HG03575 (cell line): ENCODE results near the gene SORBS2.

Source experiments
- ATAC-seq: cut with Tn5 transposase; IDR thresholded peaks from one replicate; pipeline ENCODE4 v1.9.1; 2021; ENCODE audit not compliant: unreplicated experiment, insufficient number of reproducible peaks, low FRiP score; ENCODE audit errors: extremely low read depth

The SORBS2 gene

GRCh38 chr4:185700630-185701029, 111.4 kb downstream of the SORBS2 start:
- no peak for ATAC-seq

DNA sequence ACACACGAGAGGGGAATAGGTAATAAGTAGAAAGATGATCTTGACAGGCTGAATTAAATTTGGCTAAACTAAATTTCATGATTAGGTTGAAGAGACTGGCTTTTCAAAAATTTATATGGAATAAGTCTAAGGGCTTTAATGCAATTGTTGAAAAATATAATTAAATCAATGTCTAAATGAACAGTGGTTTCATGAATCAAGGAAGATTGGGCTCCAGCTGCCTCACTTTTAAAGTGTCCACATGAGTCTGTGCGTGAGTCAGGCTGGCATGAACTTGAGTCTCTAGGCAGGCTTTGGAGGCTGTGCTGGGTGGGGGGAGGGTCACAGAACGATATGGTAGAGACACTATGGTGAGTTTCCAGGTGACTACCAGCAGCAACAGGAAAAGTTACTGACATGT, 111.9 kb downstream of the SORBS2 start:
- ATAC-seq, result no peak

DNA sequence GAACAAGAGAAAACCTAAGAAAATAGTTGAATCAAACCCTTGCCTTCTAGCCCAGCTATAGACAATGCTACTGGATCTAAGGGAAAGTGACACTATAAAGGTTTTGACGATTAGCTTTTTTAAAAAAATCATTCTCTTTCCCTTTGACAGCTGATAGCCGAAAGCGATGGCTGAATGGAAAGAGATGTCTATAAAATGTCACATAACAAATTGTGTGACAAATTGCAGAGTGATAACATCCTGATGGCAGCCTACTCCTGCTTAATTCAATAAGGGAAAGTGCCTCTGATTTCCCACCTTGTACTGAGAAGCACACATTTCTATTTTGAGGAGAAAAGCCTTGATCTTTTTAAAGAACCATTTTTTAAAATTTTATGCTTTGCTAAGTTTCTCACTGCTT, 114.5 kb downstream of the SORBS2 start:
- no peak for ATAC-seq

GRCh38 chr4:185695743-185696142, 116.3 kb downstream of the SORBS2 start:
- ATAC-seq, result no peak

DNA sequence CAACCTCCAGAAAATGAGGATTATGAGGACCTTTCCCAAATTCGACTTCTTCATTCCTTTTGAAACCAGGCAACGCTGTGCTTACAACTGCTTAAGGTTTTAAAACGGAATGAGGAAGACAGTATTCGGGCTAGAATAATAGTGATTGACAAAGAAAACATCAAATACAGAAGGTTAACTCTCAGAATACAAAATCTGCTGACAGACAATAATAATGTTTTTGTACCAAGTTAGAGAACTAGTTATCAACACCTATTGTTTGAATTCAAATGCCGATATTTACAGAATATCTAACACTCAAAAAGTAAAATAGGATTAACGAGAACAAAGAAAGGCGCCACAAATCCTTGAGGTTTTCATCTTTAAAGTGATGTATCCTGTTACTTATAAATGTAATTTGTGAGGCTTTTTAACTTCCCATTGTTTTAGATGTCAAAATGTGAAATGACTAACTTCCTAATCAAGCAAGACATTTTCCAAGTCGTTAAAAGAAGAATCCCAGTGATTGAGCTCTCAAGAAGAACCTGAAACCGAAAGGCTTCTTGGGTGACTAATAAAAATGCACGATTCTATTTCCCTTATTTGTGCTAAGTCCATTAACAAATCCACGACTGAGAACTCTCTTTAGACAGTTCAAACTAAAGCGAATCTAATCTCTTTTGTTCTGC, 118.3 kb downstream of the SORBS2 start:
- no peak for ATAC-seq

GRCh38 chr4:185689407-185689806, 122.6 kb downstream of the SORBS2 start:
- no peak for ATAC-seq

DNA sequence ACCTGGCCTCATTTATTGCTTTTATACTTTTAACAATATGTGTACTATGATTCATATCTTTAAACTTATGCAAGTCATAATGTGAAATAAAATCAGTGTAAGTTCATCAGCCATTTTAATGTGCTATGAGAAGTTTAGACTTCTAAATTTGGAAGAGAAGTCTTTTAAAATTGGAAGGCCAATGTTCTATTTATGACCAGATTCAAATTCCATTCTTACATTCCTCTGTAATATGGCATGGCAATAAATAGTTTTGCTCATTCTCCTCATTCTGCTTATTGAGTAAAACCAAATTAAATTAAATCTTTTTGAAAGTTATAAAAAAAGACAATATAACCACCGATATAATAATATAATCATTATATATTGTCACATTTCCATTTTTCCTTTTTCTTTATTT, 126.2 kb downstream of the SORBS2 start:
- ATAC-seq, result no peak

DNA sequence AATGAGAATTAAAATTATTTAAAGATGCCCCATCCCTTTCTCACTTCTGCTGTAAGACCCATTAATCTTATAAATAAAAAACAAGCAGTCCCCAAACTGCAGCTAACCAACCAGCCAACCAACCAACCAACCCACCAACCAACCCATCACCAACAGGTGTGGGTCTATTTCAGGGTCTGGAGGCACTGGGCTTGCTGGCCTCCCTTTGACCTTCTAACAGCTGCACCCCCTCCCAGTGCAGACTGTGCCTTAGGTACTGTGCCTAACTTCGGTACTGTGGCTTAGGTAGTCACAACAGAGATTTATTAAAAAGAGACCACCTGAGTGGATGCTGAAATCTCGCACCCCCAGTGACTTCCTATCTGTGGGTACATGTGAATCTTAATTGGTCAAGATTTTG, 128.1 kb downstream of the SORBS2 start:
- no peak for ATAC-seq

GRCh38 chr4:185683222-185683621, 128.8 kb downstream of the SORBS2 start:
- no peak for ATAC-seq

GRCh38 chr4:185682236-185682635, 129.8 kb downstream of the SORBS2 start:
- no peak for ATAC-seq

- ATAC-seq, result no peak
Observed at GRCh38 chr4:185681604-185682003, 130.4 kb downstream of the SORBS2 start.

DNA sequence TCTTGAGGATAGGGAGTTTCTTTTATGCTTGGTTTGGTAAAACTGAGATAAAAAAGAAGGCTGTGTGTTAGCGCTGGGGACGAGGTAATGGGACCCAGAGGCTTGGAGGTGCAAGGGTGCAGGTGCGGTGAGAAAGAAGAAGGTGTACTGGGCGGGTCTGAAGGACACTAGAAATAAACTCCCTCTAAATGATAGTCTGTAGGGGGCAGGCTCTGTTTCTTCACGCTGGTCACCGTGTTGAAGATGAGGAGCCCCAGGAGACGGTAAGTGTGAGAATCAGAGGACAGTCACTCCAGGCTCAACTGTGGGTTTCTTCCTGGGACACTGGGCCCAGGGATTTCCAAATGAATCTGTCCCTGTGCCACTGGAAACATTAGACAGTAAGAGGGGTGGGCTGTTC, 131.4 kb downstream of the SORBS2 start:
- no peak for ATAC-seq

GRCh38 chr4:185679523-185679922, 132.5 kb downstream of the SORBS2 start:
- ATAC-seq, result no peak

DNA sequence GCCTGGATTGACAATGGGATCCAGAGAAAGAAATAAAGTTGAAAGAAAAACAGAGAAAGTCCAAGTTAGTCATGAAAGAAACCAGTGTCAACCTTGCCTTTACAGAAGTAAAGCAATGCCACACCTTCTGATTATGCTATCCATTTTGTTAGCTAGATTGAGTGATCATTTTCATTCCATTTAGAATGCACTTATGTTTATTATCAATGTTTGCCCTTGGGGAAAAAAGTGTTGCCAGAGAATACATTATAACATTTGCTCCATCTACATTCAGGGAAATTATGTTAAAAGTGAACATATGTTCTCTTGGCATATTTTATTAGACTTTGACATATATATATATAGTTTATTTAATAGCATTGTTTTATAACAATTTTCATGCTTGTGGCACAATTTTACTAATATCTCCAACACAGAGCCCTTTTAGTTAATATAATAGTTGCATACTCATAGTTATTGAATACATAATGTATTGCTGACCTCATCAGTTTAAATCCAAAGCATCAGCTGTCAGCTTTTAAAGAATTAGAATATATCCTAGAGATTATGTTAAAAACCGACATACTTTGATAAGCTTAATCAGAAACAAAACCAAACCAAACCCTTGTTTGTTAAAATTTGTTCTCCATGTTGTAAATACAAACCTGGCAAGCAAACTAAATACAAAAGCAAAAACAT, 134.2 kb downstream of the SORBS2 start:
- no peak for ATAC-seq

DNA sequence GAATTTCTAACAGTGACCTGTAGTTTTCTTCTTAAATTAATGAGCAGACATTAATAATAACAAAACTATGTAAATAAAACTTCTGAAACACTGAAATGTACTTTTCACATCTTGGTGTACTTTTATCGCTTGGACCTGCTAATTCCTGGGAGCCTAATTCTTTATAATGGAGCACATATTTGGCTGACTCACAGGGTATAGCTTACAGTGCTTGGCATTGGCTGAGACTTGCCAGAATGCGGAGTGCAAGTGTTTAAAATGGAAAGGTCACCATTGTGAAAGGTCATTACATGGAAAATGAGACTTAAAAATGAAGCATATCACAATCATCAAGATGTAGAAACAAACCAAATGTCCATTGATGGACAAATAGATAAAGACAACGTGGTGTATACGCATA, 139.4 kb downstream of the SORBS2 start:
- no peak for ATAC-seq

- ATAC-seq, result no peak
Observed at GRCh38 chr4:185672151-185672550, 139.8 kb downstream of the SORBS2 start.

DNA sequence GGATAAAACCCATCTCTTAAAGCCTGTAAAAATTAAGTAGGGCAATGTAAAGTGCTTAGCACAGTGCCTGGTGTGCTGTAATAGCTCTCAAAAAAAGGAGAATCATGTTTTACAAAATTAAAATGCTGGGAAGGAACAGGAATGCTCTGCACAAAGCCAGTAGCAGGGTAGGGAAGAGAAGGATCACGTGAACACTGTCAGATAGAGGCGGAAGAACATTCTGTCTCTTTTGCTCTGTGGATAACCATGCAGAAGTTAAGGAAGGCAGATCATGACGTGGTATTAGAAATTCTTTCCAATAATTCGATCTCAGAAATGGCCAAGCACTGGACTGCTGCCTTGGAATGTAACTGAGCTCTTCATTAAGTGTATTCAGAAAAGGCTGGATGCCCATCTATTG, 140.5 kb downstream of the SORBS2 start:
- ATAC-seq, result no peak

- no peak for ATAC-seq
Observed at GRCh38 chr4:185671066-185671465, 140.9 kb downstream of the SORBS2 start.

- no peak for ATAC-seq
Observed at GRCh38 chr4:185669288-185669687, 142.7 kb downstream of the SORBS2 start.

DNA sequence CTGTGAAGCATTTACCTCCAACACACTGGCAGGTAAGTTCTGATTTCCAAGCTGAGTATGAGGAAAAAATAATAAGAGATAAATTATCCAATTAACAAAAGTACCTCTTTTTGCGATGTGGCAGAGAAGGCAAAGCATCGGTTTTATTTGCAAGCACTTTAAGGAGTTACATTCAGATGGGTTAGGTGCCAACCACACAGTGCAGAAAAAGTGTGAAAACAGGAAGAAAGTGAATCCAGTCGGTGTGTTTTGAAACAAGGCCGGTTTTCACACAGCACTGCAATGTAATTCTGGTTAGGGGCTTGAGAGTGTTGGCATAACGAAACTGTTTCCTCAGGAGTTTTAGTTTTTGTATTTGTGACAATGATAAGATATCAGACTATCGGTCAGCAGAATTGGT, 145.8 kb downstream of the SORBS2 start:
- ATAC-seq, result no peak

- ATAC-seq, result no peak
Observed at GRCh38 chr4:185665655-185666054, 146.3 kb downstream of the SORBS2 start.
